Ectodermal cell (in vitro differentiated cells): ENCODE results near the gene CDKN2AIPNL.

Experiments used
- H3K27ac ChIP-seq: 2 replicates; pipeline ENCODE4 v1.7.0; 2013; ENCODE audit warnings: mild to moderate bottlenecking, low read depth, low read length; ENCODE audit not compliant: insufficient read depth, poor library complexity, severe bottlenecking
- H3K27me3 ChIP-seq: 2 replicates; pipeline ENCODE4 v1.7.0; 2013; ENCODE audit warnings: mild to moderate bottlenecking, low read length; ENCODE audit not compliant: insufficient read depth, control insufficient read depth, poor library complexity, severe bottlenecking
- H3K36me3 ChIP-seq: one replicate; pipeline ENCODE4 v1.7.0; 2013; ENCODE audit warnings: low read length; ENCODE audit not compliant: control insufficient read depth, insufficient read depth
- H3K4me1 ChIP-seq: one replicate; pipeline ENCODE4 v1.7.0; 2013; ENCODE audit warnings: low read length; ENCODE audit not compliant: control insufficient read depth, insufficient read depth
- H3K4me3 ChIP-seq: 2 replicates; pipeline ENCODE4 v1.7.0; 2013; ENCODE audit warnings: low read depth, low read length, control low read depth; ENCODE audit not compliant: insufficient read depth
- H3K9me3 ChIP-seq: 2 replicates; pipeline ENCODE4 v1.7.0; 2013; ENCODE audit warnings: mild to moderate bottlenecking, low read length, moderate library complexity; ENCODE audit not compliant: control insufficient read depth
- WGBS, 2 experiments: methylation state at CpG; one replicate each; pipeline ENCODE4 v1.1.7; 2013; ENCODE audit warnings: missing lambda C conversion rate in 2 of 2; 5-methylcytosine and 5-hydroxymethylcytosine counted together

Gene CDKN2AIPNL

DNA sequence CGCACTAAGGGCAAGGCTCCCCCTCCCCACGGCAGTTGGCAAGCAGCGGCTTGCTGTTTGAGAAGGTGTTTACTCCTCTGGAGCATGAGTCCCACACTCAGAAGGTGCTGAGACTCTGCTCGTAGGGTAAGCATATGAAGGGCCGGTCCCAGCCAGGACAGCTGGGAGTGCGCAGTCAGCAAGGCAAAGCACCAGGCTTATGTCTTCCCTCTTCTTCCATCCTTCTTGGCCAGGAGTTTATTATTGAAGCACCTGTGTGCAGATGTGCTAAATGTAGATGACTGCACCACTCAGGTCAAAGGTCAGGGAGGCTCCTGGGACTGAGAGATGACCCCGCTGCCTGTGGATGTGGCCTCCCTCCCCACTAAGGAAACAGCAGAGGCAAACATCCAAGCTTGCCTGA lies 27.0 kb upstream of the CDKN2AIPNL start:
- Histone ChIP-seq H3K4me1 (no peaks in the 10 kb centered on the region), H3K4me3 (no peak overlapping the region), H3K9me3 (no peaks in the 10 kb centered on the region), H3K27me3 (no peaks in the 10 kb centered on the region), H3K36me3 (no peaks in the 10 kb centered on the region), H3K27ac (no peak overlapping the region)
- 94 to 96% methylated on average over 7 of the region's 7 CpGs for WGBS, 2 experiments

DNA sequence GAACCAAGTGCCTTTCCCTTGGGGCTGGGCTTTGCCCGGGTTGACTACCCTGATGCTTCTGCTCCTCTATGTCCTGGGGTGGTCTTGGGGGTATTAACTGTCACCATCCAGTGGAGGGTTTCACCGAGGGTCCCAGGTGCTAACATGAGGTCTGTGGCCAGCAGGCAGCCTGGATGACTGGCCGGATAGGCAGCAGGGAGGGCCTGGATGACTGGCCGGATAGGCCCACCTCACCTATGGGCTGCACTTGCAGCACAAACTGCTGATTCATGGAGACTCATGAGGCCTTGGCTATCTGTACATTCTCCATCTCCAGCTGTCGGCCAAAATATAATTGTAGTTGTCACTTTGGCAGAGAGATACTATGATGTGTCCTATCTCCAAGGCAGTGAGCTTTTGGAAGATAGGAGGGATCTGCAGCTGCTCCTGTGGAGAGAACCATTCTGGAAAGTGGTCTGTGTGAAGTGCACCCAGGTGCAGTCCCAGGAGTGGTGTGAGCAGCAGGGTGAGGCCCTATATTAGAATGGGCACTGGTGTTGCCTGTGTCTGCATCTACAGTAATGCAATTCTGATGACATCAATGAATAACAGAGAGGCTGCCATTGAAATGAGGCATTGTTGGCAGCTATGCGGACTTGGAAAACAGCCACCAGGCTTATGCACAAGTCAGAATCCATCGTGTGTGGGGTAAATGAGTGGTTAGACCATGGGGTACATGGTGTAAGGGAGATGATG lies 26.3 kb upstream of the CDKN2AIPNL start:
- no peak overlapping the region for H3K4me3 ChIP-seq
- WGBS, 2 experiments, result 79 to 82% methylated on average over 7 of the region's 7 CpGs
- no peaks in the 10 kb centered on the region for H3K9me3 ChIP-seq
- H3K4me1 ChIP-seq, result no peaks in the 10 kb centered on the region
- H3K36me3 ChIP-seq, result no peaks in the 10 kb centered on the region
- no peaks in the 10 kb centered on the region for H3K27me3 ChIP-seq
- H3K27ac ChIP-seq, result no peak overlapping the region

DNA sequence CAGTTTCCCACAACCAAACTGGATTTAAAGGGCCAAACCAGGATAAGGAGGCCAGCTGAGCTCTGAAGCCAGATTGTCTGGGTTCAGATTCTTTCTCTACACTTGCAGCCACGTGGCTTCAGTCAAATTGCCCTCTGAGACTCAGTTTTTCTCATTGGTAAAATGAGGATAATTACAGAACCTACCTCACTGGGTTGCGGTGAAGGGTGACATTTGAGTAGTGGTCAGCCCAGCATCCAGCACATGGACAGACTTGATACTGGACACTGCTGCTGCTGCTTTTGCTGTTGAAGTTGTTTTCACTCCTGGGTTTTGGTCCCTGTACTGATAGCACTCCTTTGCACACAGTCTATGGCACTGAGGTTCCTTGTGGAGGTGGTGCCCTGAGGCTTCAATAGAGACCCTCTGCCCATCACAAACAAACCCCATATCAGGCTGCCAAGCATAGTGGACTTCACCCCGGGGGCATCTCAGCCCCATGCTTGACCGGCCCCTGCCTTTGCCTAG lies 25.7 kb upstream of the CDKN2AIPNL start:
- Histone ChIP-seq H3K36me3 (no peaks in the 10 kb centered on the region), H3K4me1 (no peaks in the 10 kb centered on the region), H3K27me3 (no peaks in the 10 kb centered on the region), H3K4me3 (no peak overlapping the region), H3K9me3 (no peaks in the 10 kb centered on the region), H3K27ac (no peak overlapping the region)
- WGBS, 2 experiments, result 87 to 94% methylated on average over 4 of the region's 4 CpGs

DNA sequence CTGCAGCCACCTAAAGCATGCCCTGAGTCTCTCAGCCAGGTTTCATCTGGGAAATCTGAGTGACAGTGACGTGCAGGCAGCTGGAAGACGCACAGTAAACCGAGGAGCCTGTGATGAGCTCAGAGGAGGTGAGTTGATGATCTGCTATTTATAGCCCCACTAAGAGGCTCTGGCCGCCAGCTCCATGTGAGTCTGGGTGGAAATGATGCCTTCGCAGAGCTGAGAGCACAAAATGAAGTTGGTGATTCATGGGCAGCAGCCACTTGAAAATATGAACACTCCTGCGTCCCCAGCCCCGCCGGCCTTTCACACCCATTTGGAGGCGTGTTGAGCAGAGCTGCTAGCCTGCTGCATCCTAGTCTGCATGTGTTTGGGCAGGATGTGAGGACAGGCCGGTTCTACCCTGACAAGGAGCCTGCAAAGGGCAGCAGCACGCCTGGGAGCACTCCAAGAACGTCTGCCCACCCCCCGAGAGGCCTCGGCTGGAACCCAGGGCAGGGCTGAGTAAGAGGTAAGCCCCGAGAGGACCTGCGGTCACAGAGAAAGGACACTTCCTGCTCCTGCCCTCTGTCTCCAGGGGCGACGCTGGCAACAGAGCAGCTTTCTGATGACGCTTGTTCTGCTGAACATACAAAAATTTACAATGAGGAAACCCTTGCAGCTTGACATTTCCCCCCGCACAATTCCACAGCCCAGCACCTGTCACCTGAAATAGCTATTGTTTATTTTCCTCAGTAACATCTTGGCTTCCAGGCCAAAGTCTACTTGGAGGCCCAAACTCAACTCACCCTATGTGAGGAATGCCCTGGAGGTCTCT lies 25.1 kb upstream of the CDKN2AIPNL start:
- Histone ChIP-seq H3K27me3 (no peaks in the 10 kb centered on the region), H3K36me3 (no peaks in the 10 kb centered on the region), H3K4me3 (no peak overlapping the region), H3K9me3 (no peaks in the 10 kb centered on the region), H3K4me1 (no peaks in the 10 kb centered on the region), H3K27ac (no peak overlapping the region)
- WGBS, 2 experiments, result 75 to 76% methylated on average over 20 of the region's 20 CpGs

DNA sequence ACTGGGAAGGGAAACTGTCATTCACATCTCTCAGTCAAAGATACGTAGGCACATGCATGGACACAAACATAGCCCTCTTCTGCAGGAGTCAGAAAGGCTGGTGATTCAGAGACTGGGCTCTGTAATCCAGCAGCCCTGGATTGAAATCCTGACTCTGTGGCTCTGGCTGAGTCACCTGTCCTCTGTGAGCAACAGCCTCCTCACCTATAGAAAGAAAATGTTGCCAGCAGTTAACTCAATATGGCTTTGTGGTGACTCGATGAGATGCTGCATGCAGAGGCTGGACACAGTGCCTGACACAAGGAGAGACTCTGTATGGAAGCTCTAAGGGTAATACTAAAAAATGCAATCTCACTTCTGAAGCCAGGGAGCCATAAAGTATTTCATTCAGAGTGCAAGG lies 23.9 kb upstream of the CDKN2AIPNL start:
- H3K9me3 ChIP-seq, result no peaks in the 10 kb centered on the region
- 88 to 94% methylated on average over 2 of the region's 2 CpGs for WGBS, 2 experiments
- H3K4me1 ChIP-seq, result no peaks in the 10 kb centered on the region
- no peaks in the 10 kb centered on the region for H3K27me3 ChIP-seq
- no peak overlapping the region for H3K4me3 ChIP-seq
- H3K36me3 ChIP-seq, result no peaks in the 10 kb centered on the region
- no peak overlapping the region for H3K27ac ChIP-seq

DNA sequence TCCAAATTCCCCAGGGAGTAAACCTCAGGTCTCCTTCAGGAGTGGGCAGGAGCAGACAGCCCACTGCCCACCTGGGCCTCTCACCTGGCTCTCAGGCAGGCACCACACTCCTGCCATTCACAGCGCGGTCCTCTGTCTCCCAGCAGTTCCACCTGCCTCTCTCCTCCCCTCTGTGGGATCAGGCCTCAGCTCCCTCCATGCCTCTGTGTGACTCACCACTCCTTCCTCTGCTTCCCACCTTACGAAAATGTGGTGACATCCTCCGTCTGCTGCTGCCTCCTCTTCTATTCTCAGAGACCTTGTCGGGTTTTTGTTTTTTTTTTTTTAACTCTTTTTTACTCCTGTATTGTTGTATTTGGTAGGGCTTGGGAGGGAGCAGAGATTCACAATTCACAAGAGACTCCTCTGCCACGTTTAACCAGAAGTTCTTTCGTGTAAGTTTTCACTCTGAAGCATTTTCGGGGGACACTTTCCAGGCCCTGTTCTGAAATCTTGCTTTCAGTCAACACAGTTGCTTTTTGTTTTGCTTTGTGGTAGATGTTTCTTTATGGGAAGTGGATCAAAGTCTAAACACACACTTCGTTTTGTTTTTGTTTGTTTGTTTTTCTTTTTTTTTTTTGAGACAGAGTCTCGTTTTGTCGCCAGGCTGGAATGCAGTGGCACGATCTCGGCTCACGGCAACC lies 21.1 kb upstream of the CDKN2AIPNL start:
- no peaks in the 10 kb centered on the region for H3K9me3 ChIP-seq
- H3K36me3 ChIP-seq, result no peaks in the 10 kb centered on the region
- H3K4me1 ChIP-seq, result peaks cover 5% of the 10 kb centered on the region
- H3K27ac ChIP-seq, result no peak overlapping the region
- no peaks in the 10 kb centered on the region for H3K27me3 ChIP-seq
- 74% methylated on average over 13 to 14 of the region's 14 CpGs for whole genome bisulfite sequencing, 2 experiments
- H3K4me3 ChIP-seq, result no peak overlapping the region

DNA sequence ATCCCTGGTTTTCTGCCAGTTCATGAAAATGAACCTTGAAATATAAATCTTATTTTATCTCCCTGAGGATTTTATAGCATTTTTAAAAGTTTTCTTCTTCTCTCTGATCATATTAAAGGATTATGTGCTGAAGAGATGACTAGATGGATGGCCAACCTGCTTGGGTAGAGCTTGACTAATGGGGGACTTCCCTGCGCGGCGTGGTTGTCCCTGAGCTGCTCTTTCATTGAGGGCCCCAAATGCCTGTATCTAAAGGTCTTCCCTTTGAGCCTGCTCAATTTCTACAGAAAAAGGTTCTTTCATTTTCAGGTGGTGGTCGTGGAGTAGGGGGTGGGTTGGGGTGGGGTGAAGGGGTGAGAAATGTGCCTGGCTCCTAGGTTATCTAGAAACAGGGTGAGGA lies 20.5 kb upstream of the CDKN2AIPNL start:
- WGBS, 2 experiments, result 90 to 92% methylated on average over 4 of the region's 4 CpGs
- no peaks in the 10 kb centered on the region for H3K36me3 ChIP-seq

DNA sequence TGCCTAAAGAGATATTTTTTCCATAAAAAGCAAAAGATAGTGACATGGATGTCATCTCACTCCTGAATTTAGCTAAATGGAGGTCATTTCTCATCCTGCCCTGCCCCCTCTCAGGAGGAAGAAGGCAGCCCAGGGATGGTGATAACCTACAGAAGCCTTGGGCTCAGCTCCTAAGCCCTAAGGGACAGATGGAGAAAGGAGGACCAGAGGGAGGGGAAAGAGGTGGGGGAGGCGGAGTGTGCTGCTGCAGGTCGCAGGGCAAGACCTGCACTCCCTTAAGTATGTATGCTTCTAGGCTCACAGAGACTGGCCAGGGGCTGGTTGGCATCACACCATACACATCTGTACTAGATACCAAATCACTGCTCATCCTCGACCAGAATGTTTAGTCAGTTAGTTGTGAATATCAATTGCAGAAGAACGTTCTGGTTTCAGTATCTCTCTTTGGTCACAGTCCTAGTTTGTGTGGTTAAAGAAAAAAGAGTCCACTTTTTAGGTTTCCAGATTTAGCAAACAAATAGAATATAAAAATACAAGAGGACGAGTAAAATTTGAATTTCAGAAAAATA lies 18.4 kb upstream of the CDKN2AIPNL start:
- Histone ChIP-seq H3K27ac (no peak overlapping the region), H3K4me3 (no peak overlapping the region), H3K4me1 (peaks cover 5% of the 10 kb centered on the region), H3K9me3 (no peaks in the 10 kb centered on the region), H3K27me3 (no peaks in the 10 kb centered on the region), H3K36me3 (no peaks in the 10 kb centered on the region)
- 38 to 52% methylated on average over 2 to 4 of the region's 5 CpGs for WGBS, 2 experiments

More for the DNA sequence above, 20.5 kb upstream of the CDKN2AIPNL start:
- Histone ChIP-seq H3K27me3 (no peaks in the 10 kb centered on the region), H3K4me1 (peaks cover 5% of the 10 kb centered on the region), H3K9me3 (no peaks in the 10 kb centered on the region), H3K27ac (no peak overlapping the region), H3K4me3 (no peak overlapping the region)

DNA sequence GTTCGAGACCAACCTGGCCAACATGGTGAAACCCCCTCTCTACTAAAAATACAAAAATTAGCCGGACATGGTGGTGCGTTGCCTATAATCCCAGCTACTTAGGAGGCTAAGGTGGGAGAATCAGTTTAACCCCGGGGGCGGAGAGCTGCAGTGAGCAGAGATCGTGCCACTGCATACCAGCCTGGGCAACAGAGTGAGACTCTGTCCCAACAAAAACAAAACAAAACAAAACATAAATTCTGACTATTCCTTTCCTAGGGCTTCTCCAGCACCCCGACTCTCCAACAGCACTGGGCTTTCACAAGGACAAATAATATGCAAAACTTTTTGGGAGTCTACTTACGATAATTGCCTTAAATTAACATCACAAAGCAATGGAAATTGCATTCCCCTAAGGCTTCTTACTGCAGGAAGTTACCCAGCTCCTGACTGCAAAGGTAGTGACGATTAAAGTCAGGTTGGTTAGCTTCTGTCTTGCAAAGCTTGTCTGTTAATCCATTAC lies 15.9 kb upstream of the CDKN2AIPNL start:
- 39 to 44% methylated on average over 9 of the region's 9 CpGs for WGBS, 2 experiments
- H3K4me3 ChIP-seq, result no peak overlapping the region
- no peaks in the 10 kb centered on the region for H3K9me3 ChIP-seq
- H3K36me3 ChIP-seq, result no peaks in the 10 kb centered on the region
- no peak overlapping the region for H3K27ac ChIP-seq
- H3K4me1 ChIP-seq, result peaks cover 5% of the 10 kb centered on the region
- H3K27me3 ChIP-seq, result no peaks in the 10 kb centered on the region
